A673 (cell line): Measurements from ENCODE around the gene SCARB1.

ENCODE experiments used
- EZH2 ChIP-seq: fragments of 200-600 bp; sonication (generic); IDR thresholded peaks from 2 replicates; pipeline ENCODE4 v1.6.1; 2017; ENCODE audit warnings: borderline replicate concordance, low read depth, mild to moderate bottlenecking, mixed read lengths, antibody characterized with exemption, low read length; ENCODE audit not compliant: poor library complexity, severe bottlenecking
- TF ChIP-seq, protein P1 (sequence below): fragments of 300-800, 200-600 bp; sonication (generic); conservative IDR thresholded peaks from 2 replicates; pipeline ENCODE4 v1.5.1; 2017; ENCODE audit warnings: low read depth, mild to moderate bottlenecking, antibody characterized with exemption, low read length, moderate library complexity, mixed read lengths

DNA sequence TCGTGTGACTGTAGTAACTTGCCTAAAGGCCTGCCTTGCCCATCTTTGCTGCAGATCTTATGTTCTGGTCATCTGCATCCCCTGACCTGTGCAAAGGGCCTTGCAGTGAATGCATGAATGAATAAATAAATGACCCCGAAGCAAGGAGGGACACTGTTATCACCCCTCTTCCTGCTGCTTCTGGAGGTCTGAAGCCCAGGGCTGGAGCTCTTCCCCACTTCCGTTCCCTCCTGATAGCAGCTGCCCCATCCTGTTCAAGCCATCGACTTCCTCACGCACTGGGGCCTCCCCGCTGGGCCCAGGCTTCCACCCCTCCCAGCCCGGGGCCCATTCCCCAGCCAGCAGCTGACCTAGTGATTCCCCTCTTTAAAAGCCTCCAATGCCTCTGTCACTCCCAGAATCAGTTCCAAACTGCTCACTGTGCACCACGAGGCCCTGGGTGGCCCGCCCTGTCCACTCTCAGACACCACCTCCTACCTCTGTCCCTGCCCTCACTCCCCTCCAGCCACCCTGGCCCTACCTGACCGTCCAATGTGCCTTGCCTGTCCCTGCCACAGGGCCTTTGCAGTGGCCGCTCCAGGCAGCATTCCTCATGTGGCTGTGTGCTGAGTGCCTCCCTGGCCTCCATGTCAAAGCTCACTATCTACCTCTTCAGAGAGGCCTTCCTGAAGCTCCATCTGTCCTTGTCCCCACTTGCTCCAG, 78.6 kb downstream of the SCARB1 start:
- TF ChIP-seq, protein P1, sequence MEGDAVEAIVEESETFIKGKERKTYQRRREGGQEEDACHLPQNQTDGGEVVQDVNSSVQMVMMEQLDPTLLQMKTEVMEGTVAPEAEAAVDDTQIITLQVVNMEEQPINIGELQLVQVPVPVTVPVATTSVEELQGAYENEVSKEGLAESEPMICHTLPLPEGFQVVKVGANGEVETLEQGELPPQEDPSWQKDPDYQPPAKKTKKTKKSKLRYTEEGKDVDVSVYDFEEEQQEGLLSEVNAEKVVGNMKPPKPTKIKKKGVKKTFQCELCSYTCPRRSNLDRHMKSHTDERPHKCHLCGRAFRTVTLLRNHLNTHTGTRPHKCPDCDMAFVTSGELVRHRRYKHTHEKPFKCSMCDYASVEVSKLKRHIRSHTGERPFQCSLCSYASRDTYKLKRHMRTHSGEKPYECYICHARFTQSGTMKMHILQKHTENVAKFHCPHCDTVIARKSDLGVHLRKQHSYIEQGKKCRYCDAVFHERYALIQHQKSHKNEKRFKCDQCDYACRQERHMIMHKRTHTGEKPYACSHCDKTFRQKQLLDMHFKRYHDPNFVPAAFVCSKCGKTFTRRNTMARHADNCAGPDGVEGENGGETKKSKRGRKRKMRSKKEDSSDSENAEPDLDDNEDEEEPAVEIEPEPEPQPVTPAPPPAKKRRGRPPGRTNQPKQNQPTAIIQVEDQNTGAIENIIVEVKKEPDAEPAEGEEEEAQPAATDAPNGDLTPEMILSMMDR: no peak
- no peak for TF ChIP-seq EZH2
